ENCODE data around the gene ALG10B. TPM values are rescaled to one million over a fixed set of nuclear protein-coding genes. Genes with fewer than 3 reads are reported as not detected.

ALG10B gene
- polyA plus RNA-seq, 1 donor (not counting 4 experiments of a cell fraction or from before 2014, with no cell fraction given): 4.5 TPM

- no peak for FAIRE-seq
- Histone ChIP-seq H3K79me2 (ENCODE audit: control insufficient read depth, insufficient read depth, low read length) (no peaks in the 10 kb centered on the region), H2AFZ (ENCODE audit: control insufficient read depth, low read length) (no peak overlapping the region), H4K20me1 (ENCODE audit: control insufficient read depth, extremely low read depth, insufficient read depth, low read length) (no peaks in the 10 kb centered on the region), H3K9ac (ENCODE audit: control insufficient read depth, extremely low read depth, insufficient read depth, low read length) (no peak overlapping the region), H3K9me1 (ENCODE audit: control insufficient read depth, extremely low read depth, insufficient read depth, low read length) (no peaks in the 10 kb centered on the region), H3K4me2 (ENCODE audit: control insufficient read depth, extremely low read depth, insufficient read depth, low read depth, low read length) (no peak overlapping the region), H3K36me3 (ENCODE audit: control insufficient read depth in 2 of 2, extremely low read depth in 1 of 2, insufficient read depth in 2 of 2, low read length in 2 of 2) (no peaks in the 10 kb centered on the region), H3K27me3 (ENCODE audit: control insufficient read depth, extremely low read depth, insufficient read depth, low read length) (no peaks in the 10 kb centered on the region), H3K27ac (ENCODE audit: control insufficient read depth, insufficient read depth, low read length) (no peak overlapping the region), H3K4me3 (ENCODE audit: control insufficient read depth in 2 of 3, extremely low read depth in 1 of 3, insufficient read depth in 2 of 3, low read depth in 1 of 3, low read length in 3 of 3) (no peak overlapping the region), H3K4me1 (ENCODE audit: control insufficient read depth, extremely low read depth, insufficient read depth, low read length) (no peaks in the 10 kb centered on the region), H3K9me3 (ENCODE audit: control insufficient read depth, low read depth, low read length) (no peaks in the 10 kb centered on the region)
- dilution Hi-C loops (cut with MboI; ENCODE audit: extremely low pct_ligation_motif_present, low sequenced_read_pairs): no loop called here
- DNase-seq (ENCODE audit: low read depth, low spot score): no peak
- TF ChIP-seq CTCF (optimal IDR thresholded peaks at IDR 0.05 in 1 of 3, IDR thresholded peaks at IDR 0.05 in 1 of 3, conservative IDR thresholded peaks at IDR 0.05 in 1 of 3; ENCODE audit: extremely low read depth in 1 of 3, insufficient read depth in 2 of 3, low read length in 3 of 3): no peak
- no peak for TF ChIP-seq EZH2 (IDR thresholded peaks at IDR 0.05; ENCODE audit: low read length)
These were observed 46.7 kb upstream of the ALG10B start for GRCh38 chr12:38269897-38270296.

- no peak overlapping the region for H3K4me3 ChIP-seq (ENCODE audit: control insufficient read depth in 2 of 3, extremely low read depth in 1 of 3, insufficient read depth in 2 of 3, low read depth in 1 of 3, low read length in 3 of 3)
- H3K79me2 ChIP-seq (ENCODE audit: control insufficient read depth, insufficient read depth, low read length): no peaks in the 10 kb centered on the region
- no peaks in the 10 kb centered on the region for H3K27me3 ChIP-seq (ENCODE audit: control insufficient read depth, extremely low read depth, insufficient read depth, low read length)
- no peak overlapping the region for H3K9ac ChIP-seq (ENCODE audit: control insufficient read depth, extremely low read depth, insufficient read depth, low read length)
- H2AFZ ChIP-seq (ENCODE audit: control insufficient read depth, low read length): peak overlapping the region; percentile 65
- peak; percentile 5 for FAIRE-seq
- no peaks in the 10 kb centered on the region for H3K9me3 ChIP-seq (ENCODE audit: control insufficient read depth, low read depth, low read length)
- peaks cover 13% of the 10 kb centered on the region for H3K4me1 ChIP-seq (ENCODE audit: control insufficient read depth, extremely low read depth, insufficient read depth, low read length)
- DNase-seq (ENCODE audit: low read depth, low spot score): no peak
- TF ChIP-seq EZH2 (IDR thresholded peaks at IDR 0.05; ENCODE audit: low read length): no peak
- no peak for TF ChIP-seq CTCF (optimal IDR thresholded peaks at IDR 0.05 in 1 of 3, IDR thresholded peaks at IDR 0.05 in 1 of 3, conservative IDR thresholded peaks at IDR 0.05 in 1 of 3; ENCODE audit: extremely low read depth in 1 of 3, insufficient read depth in 2 of 3, low read length in 3 of 3)
- H3K9me1 ChIP-seq (ENCODE audit: control insufficient read depth, extremely low read depth, insufficient read depth, low read length): no peaks in the 10 kb centered on the region
- H4K20me1 ChIP-seq (ENCODE audit: control insufficient read depth, extremely low read depth, insufficient read depth, low read length): no peaks in the 10 kb centered on the region
- no peak overlapping the region for H3K4me2 ChIP-seq (ENCODE audit: control insufficient read depth, extremely low read depth, insufficient read depth, low read depth, low read length)
- no peaks in the 10 kb centered on the region for H3K36me3 ChIP-seq (ENCODE audit: control insufficient read depth in 2 of 2, extremely low read depth in 1 of 2, insufficient read depth in 2 of 2, low read length in 2 of 2)
- no peak overlapping the region for H3K27ac ChIP-seq (ENCODE audit: control insufficient read depth, insufficient read depth, low read length)
- dilution Hi-C loops (cut with MboI; ENCODE audit: extremely low pct_ligation_motif_present, low sequenced_read_pairs): no loop called here
These were observed 36.8 kb upstream of the ALG10B start for GRCh38 chr12:38279756-38280155.
